Neural cell (in vitro differentiated cells): ENCODE data around the gene NR5A1. TPM values are rescaled to one million over a fixed set of nuclear protein-coding genes. Genes with fewer than 3 reads are reported as not detected.

Source experiments
- H2AFZ ChIP-seq: fragments of 200-600, 300-800 bp; sonication (generic), shearing (Covaris generic); 2 replicates; pipeline ENCODE4 v1.6.0; 2014; ENCODE audit warnings: low read depth, mild to moderate bottlenecking, antibody characterized with exemption, low read length, moderate library complexity
- H3F3A ChIP-seq: fragments of 200-600 bp; shearing (Covaris generic); 2 replicates; pipeline ENCODE4 v1.6.1; 2016; ENCODE audit warnings: mild to moderate bottlenecking, moderate library complexity, mixed read lengths, antibody characterized with exemption, low read length; ENCODE audit not compliant: insufficient read depth, poor library complexity, severe bottlenecking
- H3K27ac ChIP-seq: fragments of 200-600, 300-800 bp; sonication (generic), shearing (Covaris generic); 2 replicates; pipeline ENCODE4 v1.5.1; 2014; ENCODE audit warnings: mild to moderate bottlenecking, low read length, moderate library complexity
- H3K27me3 ChIP-seq: fragments of 300-800, 200-600 bp; sonication (generic), shearing (Covaris generic); 2 replicates; pipeline ENCODE4 v1.6.0; 2014; ENCODE audit warnings: mild to moderate bottlenecking, low read depth, low read length, moderate library complexity; ENCODE audit not compliant: insufficient read depth
- H3K36me3 ChIP-seq: fragments of 300-800, 200-600 bp; sonication (generic), shearing (Covaris generic); 2 replicates; pipeline ENCODE4 v1.5.1; 2014; ENCODE audit warnings: mild to moderate bottlenecking, antibody characterized with exemption, low read length, moderate library complexity; ENCODE audit not compliant: insufficient read depth
- H3K4me2 ChIP-seq: fragments of 300-800, 200-600 bp; sonication (generic), shearing (Covaris generic); 2 replicates; pipeline ENCODE4 v1.6.0; 2014; ENCODE audit warnings: mild to moderate bottlenecking, low read length
- H3K4me3 ChIP-seq: fragments of 300-800, 200-600 bp; sonication (generic), shearing (Covaris generic); 2 replicates; pipeline ENCODE4 v1.5.1; 2014; ENCODE audit warnings: mild to moderate bottlenecking, low read length, moderate library complexity
- H3K79me2 ChIP-seq: fragments of 200-600 bp; shearing (Covaris generic); replicated peaks from 2 replicates; pipeline ENCODE4 v1.6.0; 2014; ENCODE audit warnings: mild to moderate bottlenecking, low read length, moderate library complexity; ENCODE audit not compliant: insufficient read depth
- H3K9ac ChIP-seq: fragments of 300-800, 200-600 bp; sonication (generic), shearing (Covaris generic); 2 replicates; pipeline ENCODE4 v1.6.1; 2016; ENCODE audit warnings: mild to moderate bottlenecking, low read length, mixed read lengths
- H3K9me2 ChIP-seq: fragments of 200-600 bp; shearing (Covaris generic); 2 replicates; pipeline ENCODE4 v1.6.1; 2016; ENCODE audit warnings: mild to moderate bottlenecking, low read length, mixed read lengths; ENCODE audit not compliant: insufficient read depth
- H3K9me3 ChIP-seq: fragments of 200-600, 300-800 bp; sonication (generic), shearing (Covaris generic); 2 replicates; pipeline ENCODE4 v1.6.1; 2016; ENCODE audit warnings: mild to moderate bottlenecking, mixed run types, low read length, moderate library complexity, mixed read lengths
- H4K20me1 ChIP-seq: fragments of 200-600 bp; shearing (Covaris generic); 2 replicates; pipeline ENCODE4 v1.6.1; 2016; ENCODE audit warnings: mild to moderate bottlenecking, mixed run types; ENCODE audit not compliant: insufficient read depth
- EP300 ChIP-seq: fragments of 450-650 bp; conservative IDR thresholded peaks from 2 replicates; pipeline ENCODE4 v1.6.1; 2014; ENCODE audit warnings: antibody characterized with exemption, mild to moderate bottlenecking, moderate library complexity; ENCODE audit not compliant: poor library complexity, severe bottlenecking
- EZH2 ChIP-seq: fragments of 200-600, 300-800 bp; shearing (Covaris generic), sonication (generic); IDR thresholded peaks from 2 replicates; pipeline ENCODE4 v1.6.1; 2014; ENCODE audit warnings: antibody characterized with exemption, low read length, borderline replicate concordance, mild to moderate bottlenecking; ENCODE audit not compliant: insufficient read depth, poor library complexity, severe bottlenecking
- MXI1 ChIP-seq: fragments of 450-650 bp; conservative IDR thresholded peaks from 2 replicates; pipeline ENCODE4 v1.6.1; 2014; ENCODE audit warnings: antibody characterized with exemption, mild to moderate bottlenecking; ENCODE audit not compliant: poor library complexity, severe bottlenecking
- POLR2AphosphoS5 ChIP-seq: IDR thresholded peaks from 2 replicates; pipeline ENCODE4 v1.6.1; 2012
- RAD21 ChIP-seq: fragments of 450-650 bp; conservative IDR thresholded peaks from 2 replicates; pipeline ENCODE4 v1.6.1; 2014; ENCODE audit warnings: antibody characterized with exemption, mild to moderate bottlenecking, moderate library complexity
- SMC3 ChIP-seq: fragments of 450-650 bp; conservative IDR thresholded peaks from 2 replicates; pipeline ENCODE4 v1.6.1; 2014; ENCODE audit warnings: antibody characterized with exemption, mild to moderate bottlenecking, moderate library complexity; ENCODE audit not compliant: poor library complexity
- TAF1 ChIP-seq: IDR thresholded peaks from 2 replicates; pipeline ENCODE4 v1.6.1; 2012; ENCODE audit warnings: low read depth
- polyA plus RNA-seq: library from polyadenylated mRNA; depleted of rRNA; stranded (reverse); fragments of >200 nt; gene quantifications from 2 replicates; pipeline ENCODE4 v1.2.3, GENCODE V29; 2014
- TF ChIP-seq, protein P1 (sequence below): IDR thresholded peaks from 2 replicates; pipeline ENCODE4 v1.6.1; 2012; ENCODE audit warnings: borderline replicate concordance
- TF ChIP-seq, protein P2 (sequence below): fragments of 450-650 bp; IDR thresholded peaks from 2 replicates; pipeline ENCODE4 v1.5.1; 2014; ENCODE audit warnings: antibody characterized with exemption, mild to moderate bottlenecking, moderate library complexity; ENCODE audit not compliant: poor library complexity, severe bottlenecking

The NR5A1 gene
- polyA plus RNA-seq, 1 donor from 2014 or later, result 0.09 TPM

DNA sequence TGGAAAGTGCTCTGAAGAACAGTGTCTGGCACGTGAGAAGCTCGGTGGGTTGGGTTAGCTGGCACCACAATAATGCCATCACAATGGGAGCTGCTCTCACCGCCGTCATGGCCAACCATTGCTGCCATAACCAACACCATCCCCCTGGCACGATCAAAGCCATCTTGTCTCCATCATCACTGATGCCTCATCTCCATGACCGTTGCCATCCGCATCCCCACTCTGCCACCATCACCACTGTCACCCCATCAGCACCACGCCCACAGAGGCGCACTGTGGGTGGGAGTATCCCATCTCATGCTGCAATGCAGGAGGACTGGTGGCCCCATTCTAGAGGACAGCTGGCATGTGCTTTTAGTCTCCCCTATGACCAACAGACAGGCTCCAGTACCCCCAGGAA is 23.7 kb downstream of the NR5A1 start:
- Histone ChIP-seq H3K27me3 (peaks cover 4% of the 10 kb centered on the region), H3K9ac (no peak overlapping the region), H3K9me3 (no peaks in the 10 kb centered on the region), H4K20me1 (no peaks in the 10 kb centered on the region), H3K79me2 (no peaks in the 10 kb centered on the region), H3K4me2 (no peak overlapping the region), H3F3A (no peaks in the 10 kb centered on the region), H2AFZ (no peak overlapping the region), H3K36me3 (no peaks in the 10 kb centered on the region), H3K9me2 (no peaks in the 10 kb centered on the region), H3K4me3 (no peak overlapping the region), H3K27ac (no peak overlapping the region)
- no peak for TF ChIP-seq MXI1
- TF ChIP-seq SMC3, result no peak
- TF ChIP-seq TAF1, result no peak
- no peak for TF ChIP-seq POLR2AphosphoS5
- TF ChIP-seq RAD21, result no peak
- no peak for TF ChIP-seq EP300
- TF ChIP-seq, protein P1, sequence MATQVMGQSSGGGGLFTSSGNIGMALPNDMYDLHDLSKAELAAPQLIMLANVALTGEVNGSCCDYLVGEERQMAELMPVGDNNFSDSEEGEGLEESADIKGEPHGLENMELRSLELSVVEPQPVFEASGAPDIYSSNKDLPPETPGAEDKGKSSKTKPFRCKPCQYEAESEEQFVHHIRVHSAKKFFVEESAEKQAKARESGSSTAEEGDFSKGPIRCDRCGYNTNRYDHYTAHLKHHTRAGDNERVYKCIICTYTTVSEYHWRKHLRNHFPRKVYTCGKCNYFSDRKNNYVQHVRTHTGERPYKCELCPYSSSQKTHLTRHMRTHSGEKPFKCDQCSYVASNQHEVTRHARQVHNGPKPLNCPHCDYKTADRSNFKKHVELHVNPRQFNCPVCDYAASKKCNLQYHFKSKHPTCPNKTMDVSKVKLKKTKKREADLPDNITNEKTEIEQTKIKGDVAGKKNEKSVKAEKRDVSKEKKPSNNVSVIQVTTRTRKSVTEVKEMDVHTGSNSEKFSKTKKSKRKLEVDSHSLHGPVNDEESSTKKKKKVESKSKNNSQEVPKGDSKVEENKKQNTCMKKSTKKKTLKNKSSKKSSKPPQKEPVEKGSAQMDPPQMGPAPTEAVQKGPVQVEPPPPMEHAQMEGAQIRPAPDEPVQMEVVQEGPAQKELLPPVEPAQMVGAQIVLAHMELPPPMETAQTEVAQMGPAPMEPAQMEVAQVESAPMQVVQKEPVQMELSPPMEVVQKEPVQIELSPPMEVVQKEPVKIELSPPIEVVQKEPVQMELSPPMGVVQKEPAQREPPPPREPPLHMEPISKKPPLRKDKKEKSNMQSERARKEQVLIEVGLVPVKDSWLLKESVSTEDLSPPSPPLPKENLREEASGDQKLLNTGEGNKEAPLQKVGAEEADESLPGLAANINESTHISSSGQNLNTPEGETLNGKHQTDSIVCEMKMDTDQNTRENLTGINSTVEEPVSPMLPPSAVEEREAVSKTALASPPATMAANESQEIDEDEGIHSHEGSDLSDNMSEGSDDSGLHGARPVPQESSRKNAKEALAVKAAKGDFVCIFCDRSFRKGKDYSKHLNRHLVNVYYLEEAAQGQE, result no peak
- no peak for TF ChIP-seq EZH2
- TF ChIP-seq, protein P2, sequence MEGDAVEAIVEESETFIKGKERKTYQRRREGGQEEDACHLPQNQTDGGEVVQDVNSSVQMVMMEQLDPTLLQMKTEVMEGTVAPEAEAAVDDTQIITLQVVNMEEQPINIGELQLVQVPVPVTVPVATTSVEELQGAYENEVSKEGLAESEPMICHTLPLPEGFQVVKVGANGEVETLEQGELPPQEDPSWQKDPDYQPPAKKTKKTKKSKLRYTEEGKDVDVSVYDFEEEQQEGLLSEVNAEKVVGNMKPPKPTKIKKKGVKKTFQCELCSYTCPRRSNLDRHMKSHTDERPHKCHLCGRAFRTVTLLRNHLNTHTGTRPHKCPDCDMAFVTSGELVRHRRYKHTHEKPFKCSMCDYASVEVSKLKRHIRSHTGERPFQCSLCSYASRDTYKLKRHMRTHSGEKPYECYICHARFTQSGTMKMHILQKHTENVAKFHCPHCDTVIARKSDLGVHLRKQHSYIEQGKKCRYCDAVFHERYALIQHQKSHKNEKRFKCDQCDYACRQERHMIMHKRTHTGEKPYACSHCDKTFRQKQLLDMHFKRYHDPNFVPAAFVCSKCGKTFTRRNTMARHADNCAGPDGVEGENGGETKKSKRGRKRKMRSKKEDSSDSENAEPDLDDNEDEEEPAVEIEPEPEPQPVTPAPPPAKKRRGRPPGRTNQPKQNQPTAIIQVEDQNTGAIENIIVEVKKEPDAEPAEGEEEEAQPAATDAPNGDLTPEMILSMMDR, result no peak

DNA sequence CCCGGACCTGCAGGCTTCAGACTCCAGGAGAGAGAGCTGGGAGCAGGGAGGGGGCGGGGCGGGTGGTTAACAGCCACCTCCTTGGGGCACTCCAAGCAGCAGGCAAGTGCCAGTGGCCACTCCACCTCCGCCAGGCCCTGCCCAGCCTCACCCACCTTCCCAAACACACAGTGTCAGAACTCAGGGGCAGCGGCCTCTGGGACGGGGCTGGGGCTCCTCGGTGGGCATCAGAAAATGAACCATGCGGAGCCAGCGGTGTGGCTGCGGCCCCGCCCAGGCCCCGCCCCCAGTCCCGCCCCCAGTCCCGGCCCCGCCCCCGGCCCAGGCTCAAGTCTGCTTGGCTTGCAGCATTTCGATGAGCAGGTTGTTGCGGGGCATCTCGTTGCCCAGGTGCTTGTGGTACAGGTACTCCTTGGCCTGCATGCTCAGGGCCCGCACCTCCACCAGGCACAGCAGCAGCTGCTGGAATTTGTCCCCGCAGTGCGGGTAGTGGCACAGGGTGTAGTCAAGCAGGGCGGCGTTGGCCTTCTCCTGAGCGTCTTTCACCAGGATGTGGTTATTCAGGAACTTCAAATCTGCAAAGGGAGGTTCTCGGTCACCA is 24.7 kb downstream of the NR5A1 start:
- Histone ChIP-seq H3K79me2 (no peaks in the 10 kb centered on the region), H4K20me1 (no peaks in the 10 kb centered on the region), H3K36me3 (no peaks in the 10 kb centered on the region), H2AFZ (no peak overlapping the region), H3K4me3 (no peak overlapping the region), H3K27ac (no peak overlapping the region), H3K9ac (no peak overlapping the region), H3K9me3 (no peaks in the 10 kb centered on the region), H3K9me2 (no peaks in the 10 kb centered on the region), H3K27me3 (peaks cover 4% of the 10 kb centered on the region), H3F3A (no peaks in the 10 kb centered on the region), H3K4me2 (no peak overlapping the region)
- TF ChIP-seq EZH2, result no peak
- TF ChIP-seq TAF1, result no peak
- TF ChIP-seq MXI1, result no peak
- no peak for TF ChIP-seq EP300
- no peak for TF ChIP-seq SMC3
- TF ChIP-seq, protein P1, result no peak
- no peak for TF ChIP-seq RAD21
- TF ChIP-seq POLR2AphosphoS5, result no peak
- TF ChIP-seq, protein P2, result no peak
